ENCODE measurements around the gene CEP44. TPM values are rescaled to one million over a fixed set of nuclear protein-coding genes. Genes with fewer than 3 reads are reported as not detected.

CEP44 gene
- polyA plus RNA-seq, 1 donor from 2014 or later: 19.3 TPM

- Histone ChIP-seq H4K20me1 (ENCODE audit: insufficient read depth) (no peaks in the 10 kb centered on the region), H3K27ac (ENCODE audit: low read length) (no peak overlapping the region), H3K9ac (ENCODE audit: low read length) (no peak overlapping the region), H3K4me2 (ENCODE audit: low read length) (no peak overlapping the region), H3F3A (ENCODE audit: insufficient read depth, low read length, poor library complexity, severe bottlenecking) (no peaks in the 10 kb centered on the region), H3K27me3 (ENCODE audit: insufficient read depth, low read depth, low read length) (no peaks in the 10 kb centered on the region), H3K4me3 (ENCODE audit: low read length) (no peak overlapping the region), H3K9me3 (ENCODE audit: low read length) (no peaks in the 10 kb centered on the region), H2AFZ (ENCODE audit: low read depth, low read length) (no peak overlapping the region), H3K9me2 (ENCODE audit: insufficient read depth, low read length) (no peaks in the 10 kb centered on the region), H3K36me3 (ENCODE audit: insufficient read depth, low read length) (no peaks in the 10 kb centered on the region), H3K79me2 (replicated peaks; ENCODE audit: insufficient read depth, low read length) (no peaks in the 10 kb centered on the region)
- TF ChIP-seq EP300 (conservative IDR thresholded peaks at IDR 0.05; ENCODE audit: poor library complexity, severe bottlenecking) (no peak), MXI1 (conservative IDR thresholded peaks at IDR 0.05; ENCODE audit: poor library complexity, severe bottlenecking) (no peak), POLR2AphosphoS5 (IDR thresholded peaks at IDR 0.05) (no peak), CTCF (IDR thresholded peaks at IDR 0.05; ENCODE audit: poor library complexity, severe bottlenecking) (no peak), SMC3 (conservative IDR thresholded peaks at IDR 0.05; ENCODE audit: poor library complexity) (no peak)
Observed at GRCh38 chr4:174332741-174333493, 49.2 kb downstream of the CEP44 start.

GRCh38 chr4:174334628-174335027 is 50.9 kb downstream of the CEP44 start:
- Histone ChIP-seq H3K27me3 (ENCODE audit: insufficient read depth, low read depth, low read length) (no peaks in the 10 kb centered on the region), H3K27ac (ENCODE audit: low read length) (no peak overlapping the region), H3K4me3 (ENCODE audit: low read length) (no peak overlapping the region), H3K9me3 (ENCODE audit: low read length) (no peaks in the 10 kb centered on the region), H3F3A (ENCODE audit: insufficient read depth, low read length, poor library complexity, severe bottlenecking) (no peaks in the 10 kb centered on the region), H3K9me2 (ENCODE audit: insufficient read depth, low read length) (no peaks in the 10 kb centered on the region), H3K4me2 (ENCODE audit: low read length) (no peak overlapping the region), H3K9ac (ENCODE audit: low read length) (no peak overlapping the region), H2AFZ (ENCODE audit: low read depth, low read length) (no peak overlapping the region), H4K20me1 (ENCODE audit: insufficient read depth) (no peaks in the 10 kb centered on the region), H3K79me2 (replicated peaks; ENCODE audit: insufficient read depth, low read length) (no peaks in the 10 kb centered on the region), H3K36me3 (ENCODE audit: insufficient read depth, low read length) (no peaks in the 10 kb centered on the region)
- TF ChIP-seq TAF1 (IDR thresholded peaks at IDR 0.05; ENCODE audit: low read depth) (no peak), EZH2 (IDR thresholded peaks at IDR 0.05; ENCODE audit: borderline replicate concordance, insufficient read depth, low read length, poor library complexity, severe bottlenecking) (no peak), RAD21 (conservative IDR thresholded peaks at IDR 0.05) (no peak), CTCF (IDR thresholded peaks at IDR 0.05; ENCODE audit: poor library complexity, severe bottlenecking) (no peak), REST (IDR thresholded peaks at IDR 0.05; ENCODE audit: borderline replicate concordance) (no peak), POLR2AphosphoS5 (IDR thresholded peaks at IDR 0.05) (no peak), SMC3 (conservative IDR thresholded peaks at IDR 0.05; ENCODE audit: poor library complexity) (no peak), EP300 (conservative IDR thresholded peaks at IDR 0.05; ENCODE audit: poor library complexity, severe bottlenecking) (no peak), MXI1 (conservative IDR thresholded peaks at IDR 0.05; ENCODE audit: poor library complexity, severe bottlenecking) (no peak)

Measured in neural cell (in vitro differentiated cells).